ENCODE data around the gene SLC2A9.

SLC2A9 gene

GRCh38 chr4:10018818-10019461 lies 2.4 kb downstream of the SLC2A9 start:
- DNase-seq, result peak; percentile 97 to 99 (median 98)

GRCh38 chr4:10017037-10017893 lies 4.0 kb downstream of the SLC2A9 start:
- DNase-seq, result no peak

GRCh38 chr4:10016169-10016568 lies 5.1 kb downstream of the SLC2A9 start:
- no peak for DNase-seq

GRCh38 chr4:10015140-10015753 lies 6.0 kb downstream of the SLC2A9 start:
- peak in 3 of 4 experiments; percentile 26 to 36 (median 27) for DNase-seq

GRCh38 chr4:10013722-10014121 lies 7.6 kb downstream of the SLC2A9 start:
- peak; percentile 45 to 68 (median 54) for DNase-seq

- DNase-seq, result no peak
These were observed 9.4 kb downstream of the SLC2A9 start for GRCh38 chr4:10011885-10012284.

- no peak for DNase-seq
These were observed 10.0 kb downstream of the SLC2A9 start for GRCh38 chr4:10011277-10011676.

- no peak for DNase-seq
These were observed 11.3 kb downstream of the SLC2A9 start for GRCh38 chr4:10009861-10010500.

GRCh38 chr4:10008609-10009005 lies 12.7 kb downstream of the SLC2A9 start:
- DNase-seq, result no peak

- DNase-seq, result no peak
These were observed 13.3 kb downstream of the SLC2A9 start for GRCh38 chr4:10007793-10008608.

- no peak for DNase-seq
These were observed 13.9 kb downstream of the SLC2A9 start for GRCh38 chr4:10007436-10007740.

GRCh38 chr4:10006601-10007435 lies 14.5 kb downstream of the SLC2A9 start:
- peak; percentile 49 to 66 (median 64) for DNase-seq

GRCh38 chr4:10006231-10006600 lies 15.1 kb downstream of the SLC2A9 start:
- DNase-seq, result peak; percentile 74 to 90 (median 82)

GRCh38 chr4:10005632-10006031 lies 15.7 kb downstream of the SLC2A9 start:
- DNase-seq, result no peak

- no peak for DNase-seq
These were observed 17.6 kb downstream of the SLC2A9 start for GRCh38 chr4:10003666-10004065.

GRCh38 chr4:10002278-10002677 lies 19.0 kb downstream of the SLC2A9 start:
- no peak for DNase-seq

- DNase-seq, result no peak
These were observed 19.5 kb downstream of the SLC2A9 start for GRCh38 chr4:10001757-10002156.

- DNase-seq, result no peak
These were observed 21.2 kb downstream of the SLC2A9 start for GRCh38 chr4:9999956-10000561.

GRCh38 chr4:9997886-9998285 lies 23.4 kb downstream of the SLC2A9 start:
- DNase-seq, result no peak

- peak in 1 of 4 experiments; percentile 25 for DNase-seq
These were observed 24.8 kb downstream of the SLC2A9 start for GRCh38 chr4:9996319-9997110.
